CD14-positive monocyte (primary cell): ENCODE measurements around the gene ERC1. TPM values are rescaled to one million over a fixed set of nuclear protein-coding genes. Genes with fewer than 3 reads are reported as not detected.

Experiments used
- DNase-seq, 3 donors: peaks; one replicate each; pipeline ENCODE4 v3.0.0-alpha.2; 2011 to 2022
- H2AFZ ChIP-seq: 2 replicates; pipeline ENCODE4 v1.6.0; 2012; ENCODE audit warnings: mild to moderate bottlenecking, low read depth, low read length, inconsistent platforms; ENCODE audit not compliant: insufficient read depth, poor library complexity, severe bottlenecking
- H3K27ac ChIP-seq, 2 donors: 1 replicate in 1 of 2; 2 replicates in 1 of 2; pipeline ENCODE4 v1.5.1; 2012 to 2013; ENCODE audit warnings: low read length in 2 of 2, control low read depth in 1 of 2, inconsistent platforms in 1 of 2, low read depth in 1 of 2, mild to moderate bottlenecking in 1 of 2
- H3K27me3 ChIP-seq, 2 donors: one replicate each; pipeline versions ENCODE4 v1.6.0 to v1.6.1; 2011 to 2013; ENCODE audit warnings: low read length in 2 of 2; ENCODE audit not compliant: control insufficient read depth in 2 of 2, insufficient read depth in 2 of 2
- H3K36me3 ChIP-seq, 2 donors: replicated peaks in 1 of 2; 1 replicate in 1 of 2; 2 replicates in 1 of 2; pipeline versions ENCODE4 v1.5.1 to v1.6.1; 2012 to 2013; ENCODE audit warnings: low read length in 2 of 2, control low read depth in 1 of 2, inconsistent platforms in 1 of 2, mild to moderate bottlenecking in 1 of 2; ENCODE audit not compliant: insufficient read depth in 2 of 2, control insufficient read depth in 1 of 2
- H3K4me1 ChIP-seq, 2 donors: 1 replicate in 1 of 2; 2 replicates in 1 of 2; pipeline versions ENCODE4 v1.5.1 to v1.6.1; 2012 to 2013; ENCODE audit warnings: low read length in 2 of 2, control low read depth in 1 of 2, inconsistent platforms in 1 of 2, mild to moderate bottlenecking in 1 of 2, moderate library complexity in 1 of 2; ENCODE audit not compliant: insufficient read depth in 2 of 2, control insufficient read depth in 1 of 2
- H3K4me2 ChIP-seq: replicated peaks from 2 replicates; pipeline ENCODE3; 2012; ENCODE audit warnings: low read length, moderate library complexity, mild to moderate bottlenecking; ENCODE audit not compliant: poor library complexity, severe bottlenecking; ENCODE audit errors: extremely low read depth
- H3K4me3 ChIP-seq, 3 experiments: fragments of 200-600 bp in 1 of 3; sonication (generic) in 1 of 3; replicated peaks in 1 of 3; 1 replicate in 2 of 3; 2 replicates in 1 of 3; pipeline ENCODE4 v1.5.1; 2011 to 2013; ENCODE audit warnings: low read length in 3 of 3, mild to moderate bottlenecking in 3 of 3, control low read depth in 2 of 3, low read depth in 2 of 3, inconsistent platforms in 1 of 3, moderate library complexity in 1 of 3
- H3K79me2 ChIP-seq: 2 replicates; pipeline ENCODE4 v1.6.0; 2012; ENCODE audit warnings: mild to moderate bottlenecking, control low read depth, inconsistent platforms, low read length, moderate library complexity; ENCODE audit not compliant: insufficient read depth
- H3K9ac ChIP-seq: 2 replicates; pipeline ENCODE4 v1.6.0; 2017; ENCODE audit warnings: low read length, mild to moderate bottlenecking; ENCODE audit not compliant: insufficient read depth, poor library complexity, severe bottlenecking
- H3K9me3 ChIP-seq, 2 donors: replicated peaks in 1 of 2; 1 replicate in 1 of 2; 2 replicates in 1 of 2; pipeline versions ENCODE4 v1.5.1 to v1.6.1; 2012 to 2013; ENCODE audit warnings: low read length in 2 of 2, control low read depth in 1 of 2; ENCODE audit not compliant: control insufficient read depth in 1 of 2, insufficient read depth in 1 of 2
- H4K20me1 ChIP-seq: 2 replicates; pipeline ENCODE4 v1.6.0; 2012; ENCODE audit warnings: mild to moderate bottlenecking, low read length, control low read depth, moderate library complexity; ENCODE audit not compliant: insufficient read depth
- H3K27ac Mint-ChIP-seq, 7 donors: one replicate each; pipeline ENCODE4 v1.8.0; 2020; ENCODE audit warnings: mild to moderate bottlenecking in 7 of 7, mixed read lengths in 7 of 7, moderate library complexity in 6 of 7, inconsistent platforms in 2 of 7
- H3K27me3 Mint-ChIP-seq, 3 donors: one replicate each; pipeline ENCODE4 v1.8.0; 2021 to 2022; ENCODE audit warnings: low read depth in 3 of 3, mild to moderate bottlenecking in 3 of 3, mixed read lengths in 3 of 3, moderate library complexity in 3 of 3, inconsistent platforms in 1 of 3
- H3K36me3 Mint-ChIP-seq, 2 donors: one replicate each; pipeline ENCODE4 v1.8.0; 2020; ENCODE audit warnings: mixed read lengths in 2 of 2, inconsistent platforms in 1 of 2, mild to moderate bottlenecking in 1 of 2
- H3K4me1 Mint-ChIP-seq: one replicate; pipeline ENCODE4 v1.8.0; 2020; ENCODE audit warnings: mild to moderate bottlenecking, mixed read lengths
- H3K4me3 Mint-ChIP-seq, 2 donors: one replicate each; pipeline ENCODE4 v1.8.0; 2020; ENCODE audit warnings: mild to moderate bottlenecking in 2 of 2, mixed read lengths in 2 of 2, moderate library complexity in 1 of 2
- H3K9me3 Mint-ChIP-seq, 7 donors: one replicate each; pipeline ENCODE4 v1.8.0; 2020 to 2022; ENCODE audit warnings: mixed read lengths in 7 of 7, mild to moderate bottlenecking in 6 of 7, moderate library complexity in 6 of 7, inconsistent platforms in 2 of 7
- CTCF ChIP-seq: fragments of 200-600 bp; IDR thresholded peaks from one replicate; pipeline ENCODE4 v1.8.0; 2022; ENCODE audit warnings: antibody characterized with exemption, mild to moderate bottlenecking
- WGBS: methylation state at CpG from one replicate; pipeline ENCODE4 v1.1.5; 2013; ENCODE audit warnings: missing lambda C conversion rate; ENCODE audit not compliant: insufficient coverage; 5-methylcytosine and 5-hydroxymethylcytosine counted together
- intact Hi-C, 2 donors: fragments of 100-400 bp; cut with micrococcal nuclease; formaldehyde crosslinking; loops; one replicate each; pipeline versions ENCODE4 v1.15.0 to v1.15.1; 2023
- polyA plus RNA-seq, 3 donors: library from polyadenylated mRNA; depleted of rRNA in 1 of 3; unstranded in 2 of 3; stranded (reverse) in 1 of 3; fragments of 300-500 nt in 2 of 3; fragments of >200 nt in 1 of 3; fragmentation: Illumina TruSeq in 2 of 3; gene quantifications; 1 replicate in 2 of 3; 2 replicates in 1 of 3; pipeline ENCODE4 v1.2.3, GENCODE V29; 2012 to 2021

ERC1 gene
- polyA plus RNA-seq, 3 donors: 4.0 to 14.3 (median 5.1) TPM

- TF ChIP-seq CTCF: no peak
- Histone ChIP-seq H3K4me1 (peaks cover 18 to 25% of the 10 kb centered on the region in 2 donors), H3K4me3 (no peak overlapping the region), H3K9ac (no peak overlapping the region), H3K4me2 (no peak overlapping the region), H3K36me3 (no peaks in the 10 kb centered on the region), H4K20me1 (no peaks in the 10 kb centered on the region), H3K79me2 (no peaks in the 10 kb centered on the region), H3K9me3 (no peaks in the 10 kb centered on the region), H2AFZ (no peak overlapping the region), H3K27me3 (no peaks in the 10 kb centered on the region), H3K27ac (no peak overlapping the region)
- no peak for DNase-seq
- peaks cover 0 to 2% (median 0%) of the 10 kb centered on the region in 7 donors for H3K9me3 Mint-ChIP-seq
- H3K27ac Mint-ChIP-seq: no peak overlapping the region
- intact Hi-C loops: no loop called here
- WGBS: 100% methylated on average over 4 of the region's 6 CpGs
- H3K4me3 Mint-ChIP-seq: no peak overlapping the region
- no peaks in the 10 kb centered on the region for H3K27me3 Mint-ChIP-seq
- peaks cover 5% of the 10 kb centered on the region for H3K4me1 Mint-ChIP-seq
- peaks cover 7 to 8% of the 10 kb centered on the region in 2 donors for H3K36me3 Mint-ChIP-seq
These were observed 480.2 kb downstream of the ERC1 start for GRCh38 chr12:1471224-1471623.

- no peak for TF ChIP-seq CTCF
- Histone ChIP-seq H3K9me3 (no peaks in the 10 kb centered on the region), H3K27me3 (no peaks in the 10 kb centered on the region), H4K20me1 (no peaks in the 10 kb centered on the region), H3K4me2 (peak overlapping the region; percentile 66), H3K36me3 (no peaks in the 10 kb centered on the region), H3K27ac (no peak overlapping the region), H3K79me2 (no peaks in the 10 kb centered on the region), H3K4me1 (peaks cover 18 to 25% of the 10 kb centered on the region in 2 donors), H2AFZ (no peak overlapping the region), H3K4me3 (peak overlapping the region in 1 of 3 experiments; percentile 62), H3K9ac (peak overlapping the region; percentile 44)
- peak overlapping the region; percentile 72 to 88 for H3K4me3 Mint-ChIP-seq
- 0% methylated on average over 4 of the region's 7 CpGs for WGBS
- H3K4me1 Mint-ChIP-seq: peaks cover 5% of the 10 kb centered on the region
- H3K9me3 Mint-ChIP-seq: peaks cover 0 to 2% (median 0%) of the 10 kb centered on the region in 7 donors
- peaks cover 0 to 1% (median 0%) of the 10 kb centered on the region in 3 donors for H3K27me3 Mint-ChIP-seq
- intact Hi-C loops: no loop called here
- H3K27ac Mint-ChIP-seq: peak overlapping the region in 6 of 7 donors; percentile 6 to 87 (median 64)
- peak; percentile 23 to 31 (median 24) for DNase-seq
- peaks cover 7 to 8% of the 10 kb centered on the region in 2 donors for H3K36me3 Mint-ChIP-seq
These were observed 482.4 kb downstream of the ERC1 start for GRCh38 chr12:1473418-1473817.
